Liver (tissue), 3 donors: Measurements from ENCODE around the gene P3H1.
A peak's percentile ranks its signal among the peaks of the same experiment; 100 is the strongest.

Experiments used
- SP1 ChIP-seq: IDR thresholded peaks from 2 replicates; pipeline ENCODE4 v1.6.1; 2018; ENCODE audit warnings: antibody characterized with exemption, mild to moderate bottlenecking
- TF ChIP-seq, protein P1 (sequence below): fragments of 150-350 bp; IDR thresholded peaks from 2 replicates; pipeline ENCODE4 v1.5.1; 2017; ENCODE audit warnings: improper control_type of control experiment, low read depth, low read length; ENCODE audit not compliant: missing input control
- donor health status: healthy.
- donor health status: healthy.

DNA sequence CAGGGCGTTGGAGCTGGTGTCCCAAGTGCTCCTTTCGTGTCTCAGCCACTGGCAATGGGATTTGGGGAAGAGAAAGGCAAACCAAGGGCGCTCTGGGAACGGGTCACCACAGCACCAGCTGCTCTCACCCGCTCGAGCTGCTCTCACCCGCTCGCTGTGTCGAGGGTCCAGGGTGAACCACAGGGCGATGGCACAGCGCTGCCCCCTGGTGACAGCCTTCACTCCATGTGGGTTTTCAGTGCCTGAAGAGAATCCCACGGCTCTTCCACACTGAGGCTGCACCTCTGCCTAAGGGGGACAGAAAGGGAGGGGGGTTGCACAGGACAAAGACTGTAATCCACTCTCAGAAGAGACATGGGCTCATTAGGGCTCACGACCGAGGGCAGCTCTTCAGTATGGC is 19.7 kb downstream of the P3H1 start:
- TF ChIP-seq, protein P1, sequence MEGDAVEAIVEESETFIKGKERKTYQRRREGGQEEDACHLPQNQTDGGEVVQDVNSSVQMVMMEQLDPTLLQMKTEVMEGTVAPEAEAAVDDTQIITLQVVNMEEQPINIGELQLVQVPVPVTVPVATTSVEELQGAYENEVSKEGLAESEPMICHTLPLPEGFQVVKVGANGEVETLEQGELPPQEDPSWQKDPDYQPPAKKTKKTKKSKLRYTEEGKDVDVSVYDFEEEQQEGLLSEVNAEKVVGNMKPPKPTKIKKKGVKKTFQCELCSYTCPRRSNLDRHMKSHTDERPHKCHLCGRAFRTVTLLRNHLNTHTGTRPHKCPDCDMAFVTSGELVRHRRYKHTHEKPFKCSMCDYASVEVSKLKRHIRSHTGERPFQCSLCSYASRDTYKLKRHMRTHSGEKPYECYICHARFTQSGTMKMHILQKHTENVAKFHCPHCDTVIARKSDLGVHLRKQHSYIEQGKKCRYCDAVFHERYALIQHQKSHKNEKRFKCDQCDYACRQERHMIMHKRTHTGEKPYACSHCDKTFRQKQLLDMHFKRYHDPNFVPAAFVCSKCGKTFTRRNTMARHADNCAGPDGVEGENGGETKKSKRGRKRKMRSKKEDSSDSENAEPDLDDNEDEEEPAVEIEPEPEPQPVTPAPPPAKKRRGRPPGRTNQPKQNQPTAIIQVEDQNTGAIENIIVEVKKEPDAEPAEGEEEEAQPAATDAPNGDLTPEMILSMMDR = peak; percentile 40
- no peak for TF ChIP-seq SP1
